NT2/D1 (cell line): ENCODE results near the gene CXCL8.
"Not testable (repeated sequence)": the region's sequence is repeated elsewhere in the genome, so short reads cannot be mapped to it uniquely, and the experiment has no call there.

Experiments used
- DNase-seq: peaks from one replicate; pipeline ENCODE4 v3.0.0-alpha.2; 2011; ENCODE audit warnings: low read depth, low spot score
- H3K27me3 ChIP-seq: 2 replicates; pipeline ENCODE4 v1.6.0; 2011; ENCODE audit warnings: mild to moderate bottlenecking; ENCODE audit not compliant: insufficient read length, insufficient read depth
- H3K36me3 ChIP-seq: 2 replicates; pipeline ENCODE4 v1.6.1; 2011; ENCODE audit warnings: mild to moderate bottlenecking, low read length, mixed read lengths; ENCODE audit not compliant: insufficient read depth, insufficient read length
- H3K4me1 ChIP-seq: 2 replicates; pipeline ENCODE4 v1.5.1; 2011; ENCODE audit not compliant: insufficient read depth, insufficient read length
- H3K4me3 ChIP-seq: 2 replicates; pipeline ENCODE4 v1.5.1; 2011; ENCODE audit warnings: low read depth; ENCODE audit not compliant: insufficient read length
- H3K9ac ChIP-seq: 2 replicates; pipeline ENCODE4 v1.6.0; 2011; ENCODE audit warnings: low read depth; ENCODE audit not compliant: insufficient read length
- H3K9me3 ChIP-seq: 2 replicates; pipeline ENCODE4 v1.5.1; 2011; ENCODE audit warnings: mild to moderate bottlenecking, low read length; ENCODE audit not compliant: insufficient read depth
- SUZ12 ChIP-seq: IDR thresholded peaks from 2 replicates; pipeline ENCODE4 v1.6.1; 2011; ENCODE audit not compliant: insufficient read length, insufficient read depth; ENCODE audit errors: extremely low read depth
- YY1 ChIP-seq: IDR thresholded peaks from 2 replicates; pipeline ENCODE4 v1.6.1; 2011; ENCODE audit not compliant: insufficient read length, insufficient read depth
- ZNF274 ChIP-seq: IDR thresholded peaks from 2 replicates; pipeline ENCODE4 v1.6.1; 2011; ENCODE audit warnings: mild to moderate bottlenecking, low read depth, low read length

The CXCL8 gene

GRCh38 chr4:73761856-73762255, 21.5 kb downstream of the CXCL8 start:
- DNase-seq: no peak
- Histone ChIP-seq H3K4me1 (no peaks in the 10 kb centered on the region), H3K9ac (no peak overlapping the region), H3K36me3 (no peaks in the 10 kb centered on the region), H3K4me3 (no peak overlapping the region), H3K9me3 (no peaks in the 10 kb centered on the region), H3K27me3 (no peaks in the 10 kb centered on the region)
- TF ChIP-seq SUZ12 (no peak), ZNF274 (no peak), YY1 (no peak)

GRCh38 chr4:73762409-73762808, 22.0 kb downstream of the CXCL8 start:
- TF ChIP-seq SUZ12 (no peak), ZNF274 (no peak)
- Histone ChIP-seq H3K27me3 (no peaks in the 10 kb centered on the region), H3K9ac (no peak overlapping the region), H3K4me1 (no peaks in the 10 kb centered on the region), H3K4me3 (no peak overlapping the region), H3K9me3 (no peaks in the 10 kb centered on the region), H3K36me3 (no peaks in the 10 kb centered on the region)
- no peak for DNase-seq

- no peaks in the 10 kb centered on the region for H3K27me3 ChIP-seq
- H3K9me3 ChIP-seq: no peaks in the 10 kb centered on the region
- no peaks in the 10 kb centered on the region for H3K4me1 ChIP-seq
- H3K36me3 ChIP-seq: no peaks in the 10 kb centered on the region
- H3K9ac ChIP-seq: no peak overlapping the region
- DNase-seq: no peak
- no peak overlapping the region for H3K4me3 ChIP-seq
- no peak for TF ChIP-seq ZNF274
- no peak for TF ChIP-seq SUZ12
These were observed 23.5 kb downstream of the CXCL8 start for GRCh38 chr4:73763877-73764276.

GRCh38 chr4:73764513-73764912, 24.1 kb downstream of the CXCL8 start:
- TF ChIP-seq YY1: no peak
- no peak for TF ChIP-seq SUZ12
- TF ChIP-seq ZNF274: no peak
- Histone ChIP-seq H3K27me3 (no peaks in the 10 kb centered on the region), H3K36me3 (no peaks in the 10 kb centered on the region), H3K9ac (no peak overlapping the region), H3K9me3 (no peaks in the 10 kb centered on the region), H3K4me3 (no peak overlapping the region), H3K4me1 (no peaks in the 10 kb centered on the region)
- no peak for DNase-seq

- no peak overlapping the region for H3K9ac ChIP-seq
- no peak for TF ChIP-seq ZNF274
- no peak for TF ChIP-seq SUZ12
- no peak for TF ChIP-seq YY1
- H3K9me3 ChIP-seq: no peaks in the 10 kb centered on the region
- no peaks in the 10 kb centered on the region for H3K27me3 ChIP-seq
- no peaks in the 10 kb centered on the region for H3K4me1 ChIP-seq
- H3K36me3 ChIP-seq: no peaks in the 10 kb centered on the region
- no peak for DNase-seq
- no peak overlapping the region for H3K4me3 ChIP-seq
These were observed 24.9 kb downstream of the CXCL8 start for GRCh38 chr4:73765296-73765695.

GRCh38 chr4:73770917-73771316, 30.5 kb downstream of the CXCL8 start:
- no peaks in the 10 kb centered on the region for H3K9me3 ChIP-seq
- TF ChIP-seq ZNF274 (no peak), YY1 (no peak), SUZ12 (no peak)
- no peak overlapping the region for H3K9ac ChIP-seq
- DNase-seq: no peak
- no peak overlapping the region for H3K4me3 ChIP-seq
- no peaks in the 10 kb centered on the region for H3K4me1 ChIP-seq
- no peaks in the 10 kb centered on the region for H3K27me3 ChIP-seq
- no peaks in the 10 kb centered on the region for H3K36me3 ChIP-seq

- no peak overlapping the region for H3K9ac ChIP-seq
- H3K4me3 ChIP-seq: no peak overlapping the region
- H3K4me1 ChIP-seq: no peaks in the 10 kb centered on the region
- no peaks in the 10 kb centered on the region for H3K9me3 ChIP-seq
- TF ChIP-seq YY1 (no peak), ZNF274 (no peak), SUZ12 (no peak)
- H3K36me3 ChIP-seq: no peaks in the 10 kb centered on the region
- H3K27me3 ChIP-seq: no peaks in the 10 kb centered on the region
- no peak for DNase-seq
These were observed 32.0 kb downstream of the CXCL8 start for GRCh38 chr4:73772363-73772762.

GRCh38 chr4:73774406-73774805, 34.0 kb downstream of the CXCL8 start:
- not testable (repeated sequence) for H3K4me1 ChIP-seq, H3K36me3 ChIP-seq, H3K4me3 ChIP-seq

More at GRCh38 chr4:73774406-73774805, 34.0 kb downstream of the CXCL8 start:
- H3K9me3 ChIP-seq, H3K9ac ChIP-seq, DNase-seq, H3K27me3 ChIP-seq: not testable (repeated sequence)
